Gastrocnemius medialis (tissue), 4 donors: Measurements from ENCODE around the gene DMBX1. TPM values are rescaled to one million over a fixed set of nuclear protein-coding genes. Genes with fewer than 3 reads are reported as not detected.

Experiments
- ATAC-seq, 2 donors: fragments of 150-250 bp; one replicate each; pipeline ENCODE4 v1.9.1; 2016
- DNase-seq, 2 donors: peaks; one replicate each; pipeline ENCODE4 v3.0.0-alpha.2; 2019
- H3K27ac ChIP-seq, 4 donors: fragments of 200-600 bp; sonication (generic); 1 replicate in 1 of 4; 2 replicates in 3 of 4; pipeline ENCODE4 v1.5.1; 2016 to 2018; ENCODE audit warnings: mild to moderate bottlenecking in 2 of 4, moderate library complexity in 1 of 4
- H3K27me3 ChIP-seq, 3 donors: fragments of 200-600 bp; sonication (generic) in 2 of 3; 1 replicate in 1 of 3; 2 replicates in 2 of 3; pipeline versions ENCODE4 v1.5.1 to v1.6.0; 2016 to 2019; ENCODE audit warnings: mild to moderate bottlenecking in 1 of 3, moderate library complexity in 1 of 3
- H3K36me3 ChIP-seq, 2 donors: fragments of 200-600 bp; sonication (generic) in 1 of 2; one replicate each; pipeline ENCODE4 v1.5.1; 2017 to 2018
- H3K4me1 ChIP-seq, 2 donors: fragments of 200-600 bp; sonication (generic) in 1 of 2; one replicate each; pipeline ENCODE4 v1.5.1; 2016 to 2017; ENCODE audit warnings: mild to moderate bottlenecking in 2 of 2
- H3K4me3 ChIP-seq, 4 donors: fragments of 200-600 bp; sonication (generic) in 3 of 4; 1 replicate in 1 of 4; 2 replicates in 3 of 4; pipeline ENCODE4 v1.5.1; 2016 to 2019; ENCODE audit warnings: mild to moderate bottlenecking in 2 of 4
- H3K9me3 ChIP-seq, 3 donors: fragments of 200-600 bp; sonication (generic) in 2 of 3; 1 replicate in 1 of 3; 2 replicates in 2 of 3; pipeline ENCODE4 v1.5.1; 2016 to 2019
- CTCF ChIP-seq, 5 experiments: fragments of 450-650 bp in 3 of 5; fragments of 200-600 bp in 2 of 5; sonication (generic) in 2 of 5; IDR thresholded peaks in 4 of 5; conservative IDR thresholded peaks in 1 of 5; 1 replicate in 4 of 5; 2 replicates in 1 of 5; pipeline ENCODE4 v1.5.1; 2016 to 2019; ENCODE audit warnings: antibody characterized with exemption in 5 of 5, mild to moderate bottlenecking in 3 of 5, moderate library complexity in 3 of 5
- POLR2A ChIP-seq, 2 donors: fragments of 450-650 bp; IDR thresholded peaks; one replicate each; pipeline ENCODE4 v1.6.1; 2017; ENCODE audit warnings: antibody characterized with exemption in 2 of 2, mild to moderate bottlenecking in 2 of 2, moderate library complexity in 2 of 2
- in situ Hi-C, 4 donors: fragments of 200-750 bp; cut with MboI; loops; one replicate each; pipeline versions ENCODE4 v1.15.0 to v1.8.0; 2017; ENCODE audit warnings: low sequenced_read_pairs in 4 of 4
- intact Hi-C: fragments of 100-400 bp; cut with DNase I; formaldehyde crosslinking; loops from one replicate; pipeline ENCODE4 v1.15.1; 2023; ENCODE audit warnings: low total_unique reads
- total RNA-seq, 4 donors: library from RNA; depleted of rRNA; stranded (reverse); fragments of >200 nt; gene quantifications; one replicate each; pipeline versions ENCODE4 v1.1.0 to v1.2.3, GENCODE V29; 2016

DMBX1 gene
- total RNA-seq, 4 donors from 2014 or later = not detected

- H3K36me3 ChIP-seq = no peaks in the 10 kb centered on the region
- TF ChIP-seq POLR2A (IDR thresholded peaks at IDR 0.05) (no peak), CTCF (IDR thresholded peaks at IDR 0.05 in 4 of 5, conservative IDR thresholded peaks at IDR 0.05 in 1 of 5) (no peak)
- no peaks in the 10 kb centered on the region for H3K27me3 ChIP-seq
- DNase-seq (no peak), ATAC-seq (no peak)
- no peaks in the 10 kb centered on the region for H3K4me1 ChIP-seq
- H3K4me3 ChIP-seq = no peak overlapping the region
- intact Hi-C loops = no loop called here
- H3K9me3 ChIP-seq = no peaks in the 10 kb centered on the region
- H3K27ac ChIP-seq = no peak overlapping the region
- in situ Hi-C loops = loop anchor here in 2 of 4 donors (10.0 to 25.0 kb wide), 2 partner anchors 100 to 187 kb away; no protein-coding TSS in a partner anchor
Observed at GRCh38 chr1:46537651-46538050, 48.0 kb downstream of the DMBX1 start.

GRCh38 chr1:46538147-46538546 is 48.5 kb downstream of the DMBX1 start:
- Histone ChIP-seq H3K4me3 (no peak overlapping the region), H3K36me3 (no peaks in the 10 kb centered on the region), H3K4me1 (no peaks in the 10 kb centered on the region), H3K27me3 (peaks cover 0 to 2% (median 0%) of the 10 kb centered on the region in 3 donors), H3K9me3 (no peaks in the 10 kb centered on the region), H3K27ac (no peak overlapping the region)
- no peak for DNase-seq
- in situ Hi-C loops (loop anchor here in 2 of 4 donors (10.0 to 25.0 kb wide), 2 partner anchors 101 to 187 kb away; no protein-coding TSS in a partner anchor), intact Hi-C loops (no loop called here)
- TF ChIP-seq CTCF (IDR thresholded peaks at IDR 0.05 in 4 of 5, conservative IDR thresholded peaks at IDR 0.05 in 1 of 5) (no peak), POLR2A (IDR thresholded peaks at IDR 0.05) (no peak)
- ATAC-seq = no peak

Other genes with a start within 250 kb of the DMBX1 start
- gene RAD54L, start 242.1 kb upstream of the DMBX1 start, total RNA-seq = 1 to 10 TPM in 1 of 4 donors, not detected in 3; 1.1 TPM
- 10 to 100 TPM; 76.3 to 99.2 (median 77.9) TPM for gene LRRC41, start 186.2 kb upstream of the DMBX1 start, total RNA-seq
- gene UQCRH, start 186.1 kb upstream of the DMBX1 start, total RNA-seq = 100 to 1,000 TPM; 415 to 695 (median 493) TPM
- 10 to 100 TPM; 15.5 to 22.5 (median 20.8) TPM for gene NSUN4, start 149.0 kb upstream of the DMBX1 start, total RNA-seq
- gene FAAH, start 95.5 kb upstream of the DMBX1 start, total RNA-seq = 10 to 100 TPM in 1 of 4 donors, 1 to 10 TPM in 3; 5.2 to 15.6 (median 7.3) TPM
- not detected for gene KNCN, start 61.8 kb downstream of the DMBX1 start, total RNA-seq
- gene MKNK1, start 114.4 kb downstream of the DMBX1 start, total RNA-seq = 10 to 100 TPM; 23.7 to 63.5 (median 43.4) TPM
- gene MOB3C, start 127.0 kb downstream of the DMBX1 start, total RNA-seq = 10 to 100 TPM; 11.3 to 26.5 (median 23.3) TPM
- 100 to 1,000 TPM in 3 of 4 donors, 10 to 100 TPM in 1; 76.6 to 173 (median 135) TPM for gene ATPAF1, start 178.5 kb downstream of the DMBX1 start, total RNA-seq
- not detected for gene TEX38, start 182.0 kb downstream of the DMBX1 start, total RNA-seq
- gene EFCAB14, start 229.3 kb downstream of the DMBX1 start, total RNA-seq = 10 to 100 TPM; 59.5 to 70.2 (median 62.8) TPM